H9 (cell line): Measurements from ENCODE around the gene VANGL2. TPM values are rescaled to one million over a fixed set of nuclear protein-coding genes. Genes with fewer than 3 reads are reported as not detected.

ENCODE experiments used
- DNase-seq: peaks from one replicate; pipeline ENCODE4 v3.0.0-alpha.2; 2017
- H2AFZ ChIP-seq: one replicate; pipeline ENCODE4 v1.6.1; 2013; ENCODE audit warnings: mild to moderate bottlenecking, low read length, control low read depth, moderate library complexity
- H2AK5ac ChIP-seq: 2 replicates; pipeline ENCODE4 v1.6.1; 2013; ENCODE audit warnings: low read length, control low read depth, mixed read lengths; ENCODE audit not compliant: insufficient read length
- H2BK120ac ChIP-seq: one replicate; pipeline ENCODE4 v1.6.1; 2013; ENCODE audit warnings: low read depth, mild to moderate bottlenecking, low read length, control low read depth, inconsistent platforms; ENCODE audit not compliant: poor library complexity, severe bottlenecking
- H2BK12ac ChIP-seq: 2 replicates; pipeline ENCODE4 v1.6.1; 2013; ENCODE audit warnings: low read length, control low read depth, mixed read lengths, low read depth; ENCODE audit not compliant: insufficient read length
- H2BK15ac ChIP-seq: 2 replicates; pipeline ENCODE4 v1.6.1; 2013; ENCODE audit warnings: low read depth, low read length, control low read depth
- H2BK20ac ChIP-seq: one replicate; pipeline ENCODE4 v1.6.1; 2013; ENCODE audit warnings: low read depth, mild to moderate bottlenecking, low read length, control low read depth, inconsistent platforms; ENCODE audit not compliant: poor library complexity, severe bottlenecking
- H2BK5ac ChIP-seq: 2 replicates; pipeline ENCODE4 v1.6.1; 2013; ENCODE audit warnings: low read length, control low read depth, mixed read lengths; ENCODE audit not compliant: insufficient read length
- H3K14ac ChIP-seq: 2 replicates; pipeline ENCODE4 v1.6.1; 2013; ENCODE audit warnings: low read length, control low read depth; ENCODE audit not compliant: insufficient read depth
- H3K18ac ChIP-seq: 2 replicates; pipeline ENCODE4 v1.6.1; 2013; ENCODE audit warnings: low read depth, mild to moderate bottlenecking, mixed read lengths, low read length, control low read depth; ENCODE audit not compliant: insufficient read length
- H3K23ac ChIP-seq: 2 replicates; pipeline ENCODE4 v1.6.1; 2013; ENCODE audit warnings: low read length, control low read depth, mixed read lengths, low read depth; ENCODE audit not compliant: insufficient read length
- H3K23me2 ChIP-seq: 2 replicates; pipeline ENCODE4 v1.6.1; 2013; ENCODE audit warnings: low read depth, mild to moderate bottlenecking, mixed read lengths, low read length, control low read depth; ENCODE audit not compliant: insufficient read length, poor library complexity, severe bottlenecking
- H3K27ac ChIP-seq: 2 replicates; pipeline ENCODE4 v1.5.1; 2013; ENCODE audit warnings: low read length, control low read depth, mixed read lengths, low read depth; ENCODE audit not compliant: insufficient read length
- H3K27me3 ChIP-seq: 2 replicates; pipeline ENCODE4 v1.6.1; 2013; ENCODE audit warnings: low read length, control low read depth, inconsistent platforms; ENCODE audit not compliant: insufficient read depth
- H3K4ac ChIP-seq: 2 replicates; pipeline ENCODE4 v1.6.1; 2013; ENCODE audit warnings: low read depth, mild to moderate bottlenecking, control low read depth, inconsistent platforms, low read length, moderate library complexity
- H3K4me1 ChIP-seq: 2 replicates; pipeline ENCODE4 v1.6.1; 2013; ENCODE audit warnings: low read length, control low read depth, inconsistent platforms; ENCODE audit not compliant: insufficient read depth
- H3K4me2 ChIP-seq: 2 replicates; pipeline ENCODE4 v1.6.1; 2013; ENCODE audit warnings: low read length, control low read depth, mixed read lengths; ENCODE audit not compliant: insufficient read length, insufficient read depth
- H3K56ac ChIP-seq: 2 replicates; pipeline ENCODE4 v1.6.1; 2013; ENCODE audit warnings: low read depth, mild to moderate bottlenecking, mixed read lengths, low read length, control low read depth; ENCODE audit not compliant: insufficient read length
- H3K79me1 ChIP-seq: 2 replicates; pipeline ENCODE4 v1.6.1; 2013; ENCODE audit warnings: low read depth, mild to moderate bottlenecking, moderate library complexity, low read length, control low read depth, inconsistent platforms; ENCODE audit not compliant: insufficient read depth, poor library complexity, severe bottlenecking
- H3K79me2 ChIP-seq: 2 replicates; pipeline ENCODE4 v1.6.1; 2013; ENCODE audit warnings: low read length, control low read depth, inconsistent platforms; ENCODE audit not compliant: insufficient read depth
- H3K9ac ChIP-seq: 2 replicates; pipeline ENCODE4 v1.6.1; 2013; ENCODE audit warnings: low read length, control low read depth, mixed read lengths; ENCODE audit not compliant: insufficient read length; ENCODE audit errors: extremely low read depth
- H3K9me3 ChIP-seq: one replicate; pipeline ENCODE4 v1.6.1; 2013; ENCODE audit warnings: low read depth, low read length, inconsistent platforms; ENCODE audit not compliant: control insufficient read depth
- H3T11ph ChIP-seq: one replicate; pipeline ENCODE4 v1.6.1; 2013; ENCODE audit warnings: mild to moderate bottlenecking, low read length, control low read depth, inconsistent platforms
- H4K20me1 ChIP-seq: one replicate; pipeline ENCODE4 v1.6.1; 2013; ENCODE audit not compliant: control insufficient read depth, insufficient read length, insufficient read depth
- H4K5ac ChIP-seq: 2 replicates; pipeline ENCODE4 v1.6.1; 2013; ENCODE audit warnings: low read depth, mild to moderate bottlenecking, mixed read lengths, low read length, control low read depth; ENCODE audit not compliant: insufficient read length
- H4K8ac ChIP-seq: replicated peaks from 2 replicates; pipeline ENCODE4 v1.6.1; 2013; ENCODE audit warnings: low read length, control low read depth, mixed read lengths, low read depth; ENCODE audit not compliant: insufficient read length
- H4K91ac ChIP-seq: 2 replicates; pipeline ENCODE4 v1.6.1; 2013; ENCODE audit warnings: low read depth, mild to moderate bottlenecking, moderate library complexity, mixed read lengths, low read length, control low read depth; ENCODE audit not compliant: insufficient read length
- H3K27ac Mint-ChIP-seq, 3 experiments: 2 replicates in 2 of 3; 3 replicates in 1 of 3; pipeline ENCODE4 v1.8.0; 2020 to 2021; ENCODE audit warnings: mixed read lengths in 3 of 3, mild to moderate bottlenecking in 1 of 3, moderate library complexity in 1 of 3
- H3K27me3 Mint-ChIP-seq: 2 replicates; pipeline ENCODE4 v1.8.0; 2021; ENCODE audit warnings: low read depth, mild to moderate bottlenecking, moderate library complexity, mixed read lengths
- H3K36me3 Mint-ChIP-seq, 3 experiments: 2 replicates in 2 of 3; 3 replicates in 1 of 3; pipeline ENCODE4 v1.8.0; 2020 to 2021; ENCODE audit warnings: low read depth in 3 of 3, mixed read lengths in 3 of 3; ENCODE audit not compliant: insufficient read depth in 1 of 3
- H3K4me1 Mint-ChIP-seq, 2 experiments: 2 replicates each; pipeline ENCODE4 v1.8.0; 2020; ENCODE audit warnings: mixed read lengths in 2 of 2
- H3K4me3 Mint-ChIP-seq, 2 experiments: 2 replicates in 1 of 2; 3 replicates in 1 of 2; pipeline ENCODE4 v1.8.0; 2020 to 2021; ENCODE audit warnings: mild to moderate bottlenecking in 2 of 2, mixed read lengths in 2 of 2, moderate library complexity in 1 of 2
- H3K9me3 Mint-ChIP-seq, 2 experiments: 2 replicates in 1 of 2; 3 replicates in 1 of 2; pipeline ENCODE4 v1.8.0; 2020; ENCODE audit warnings: mild to moderate bottlenecking in 2 of 2, mixed read lengths in 2 of 2, moderate library complexity in 1 of 2
- CTCF ChIP-seq: fragments of 200-600 bp; sonication (generic); conservative IDR thresholded peaks from 3 replicates; pipeline ENCODE4 v1.8.0; 2021; ENCODE audit warnings: antibody characterized with exemption, mild to moderate bottlenecking
- WGBS: extraction: QIAGEN DNeasy Blood & Tissue Kit; methylation state at CpG from one replicate; pipeline ENCODE4 v1.1.7; 2013; ENCODE audit warnings: missing lambda C conversion rate, low lambda C conversion rate, mixed read lengths; ENCODE audit not compliant: insufficient read length; ENCODE audit errors: extremely low coverage; 5-methylcytosine and 5-hydroxymethylcytosine counted together
- total RNA-seq: library from RNA; stranded (reverse); gene quantifications from 2 replicates; pipeline ENCODE4 v1.2.1, GENCODE V29; 2021

Gene VANGL2
- total RNA-seq, 1 experiment from 2014 or later = 58.5 TPM

- no peak overlapping the region for H3K56ac ChIP-seq
- no peak overlapping the region for H2BK12ac ChIP-seq
- H3K79me1 ChIP-seq = peaks cover 3% of the 10 kb centered on the region
- H2BK120ac ChIP-seq = no peak overlapping the region
- TF ChIP-seq CTCF = no peak
- no CpG with 5 or more reads among the region's 5 CpGs for WGBS
- peaks cover 5% of the 10 kb centered on the region for H4K20me1 ChIP-seq
- H2BK20ac ChIP-seq = no peak overlapping the region
- no peak overlapping the region for H3K9ac ChIP-seq
- peaks cover 9% of the 10 kb centered on the region; the same call in 1 of the 2 replicates for H3K79me2 ChIP-seq
- no peak overlapping the region for H3K27ac ChIP-seq
- H3K23me2 ChIP-seq = no peaks in the 10 kb centered on the region
- H2AK5ac ChIP-seq = no peak overlapping the region
- H3K4me1 ChIP-seq = peaks cover 20% of the 10 kb centered on the region
- peaks cover 79 to 80% of the 10 kb centered on the region in 2 experiments for H3K4me1 Mint-ChIP-seq
- no peaks in the 10 kb centered on the region for H3K9me3 Mint-ChIP-seq
- no peak overlapping the region for H2AFZ ChIP-seq
- H3K18ac ChIP-seq = no peak overlapping the region
- no peak overlapping the region for H3K23ac ChIP-seq
- H3K14ac ChIP-seq = 0 out of 2 replicates have a peak overlapping the region, but pooled peaks have one; percentile 11
- no peaks in the 10 kb centered on the region for H3K27me3 Mint-ChIP-seq
- H3K4ac ChIP-seq = no peak overlapping the region
- H3K27me3 ChIP-seq = no peaks in the 10 kb centered on the region
- H3K27ac Mint-ChIP-seq = peak overlapping the region in 2 of 3 experiments; percentile 86 to 96; a peak in 5 of 7 replicates
- H3K4me2 ChIP-seq = no peak overlapping the region
- DNase-seq = no peak
- H2BK5ac ChIP-seq = no peak overlapping the region
- no peak overlapping the region for H3T11ph ChIP-seq
- H3K4me3 Mint-ChIP-seq = no peak overlapping the region
- H3K9me3 ChIP-seq = no peaks in the 10 kb centered on the region
- peaks cover 5 to 26% (median 11%) of the 10 kb centered on the region in 3 experiments; a peak in 6 of 7 replicates for H3K36me3 Mint-ChIP-seq
- no peak overlapping the region for H4K5ac ChIP-seq
- no peak overlapping the region for H4K91ac ChIP-seq
- H2BK15ac ChIP-seq = no peak overlapping the region
- no peak overlapping the region for H4K8ac ChIP-seq
Observed at GRCh38 chr1:160409486-160409885, 9.1 kb downstream of the VANGL2 start.
